Coronary artery (tissue), 2 donors: ENCODE results near the gene DCLK2.

Experiments
- DNase-seq: peaks from one replicate; pipeline ENCODE4 v3.0.0-alpha.2; 2017; ENCODE audit warnings: low spot score
- H3K27ac ChIP-seq, 2 donors: fragments of 200-600 bp; sonication (generic); one replicate each; pipeline ENCODE4 v1.5.1; 2016 to 2019
- H3K4me3 ChIP-seq: fragments of 200-600 bp; sonication (generic); 2 replicates; pipeline ENCODE4 v1.5.1; 2016; ENCODE audit warnings: mild to moderate bottlenecking, moderate library complexity
- CTCF ChIP-seq: fragments of 200-600 bp; sonication (generic); IDR thresholded peaks from one replicate; pipeline ENCODE4 v1.5.1; 2019; ENCODE audit warnings: antibody characterized with exemption

DCLK2 gene

DNA sequence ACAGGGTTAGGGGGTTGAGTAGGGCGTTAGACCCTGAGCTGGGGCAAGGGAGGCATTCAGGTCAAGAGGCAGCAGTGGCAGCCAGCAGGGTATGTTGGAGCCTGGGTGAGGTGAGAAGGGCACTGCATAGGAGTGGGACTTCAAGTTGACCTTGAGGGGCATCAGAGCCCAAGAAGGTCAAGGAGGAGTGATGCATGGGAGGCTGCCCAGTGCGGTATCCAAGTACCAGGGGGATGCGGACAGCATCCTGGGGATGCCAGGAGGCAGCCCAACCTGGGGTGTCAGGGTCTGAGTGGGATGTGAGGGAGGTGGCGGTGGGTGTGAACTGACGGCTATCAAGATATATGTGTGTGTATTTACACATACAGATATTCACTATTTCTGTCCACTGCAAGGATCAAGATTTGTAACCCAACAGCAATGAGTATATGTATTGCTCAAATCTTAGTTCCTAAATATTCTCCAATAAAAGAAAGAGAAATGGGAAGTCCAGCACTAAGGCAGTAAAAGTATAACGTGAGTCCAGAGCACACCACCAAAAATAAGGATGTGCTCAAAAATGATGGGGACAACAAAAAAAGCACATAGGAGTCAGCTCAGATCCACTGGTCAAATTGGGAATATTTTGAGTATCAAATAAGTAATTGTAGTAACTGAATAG, 9.8 kb upstream of the DCLK2 start:
- TF ChIP-seq CTCF = no peak
- Histone ChIP-seq H3K27ac (no peak overlapping the region), H3K4me3 (no peak overlapping the region)
- DNase-seq = no peak

- Histone ChIP-seq H3K27ac (no peak overlapping the region), H3K4me3 (no peak overlapping the region)
- no peak for DNase-seq
- no peak for TF ChIP-seq CTCF
Measured at GRCh38 chr4:150069353-150069752, 8.9 kb upstream of the DCLK2 start.

DNA sequence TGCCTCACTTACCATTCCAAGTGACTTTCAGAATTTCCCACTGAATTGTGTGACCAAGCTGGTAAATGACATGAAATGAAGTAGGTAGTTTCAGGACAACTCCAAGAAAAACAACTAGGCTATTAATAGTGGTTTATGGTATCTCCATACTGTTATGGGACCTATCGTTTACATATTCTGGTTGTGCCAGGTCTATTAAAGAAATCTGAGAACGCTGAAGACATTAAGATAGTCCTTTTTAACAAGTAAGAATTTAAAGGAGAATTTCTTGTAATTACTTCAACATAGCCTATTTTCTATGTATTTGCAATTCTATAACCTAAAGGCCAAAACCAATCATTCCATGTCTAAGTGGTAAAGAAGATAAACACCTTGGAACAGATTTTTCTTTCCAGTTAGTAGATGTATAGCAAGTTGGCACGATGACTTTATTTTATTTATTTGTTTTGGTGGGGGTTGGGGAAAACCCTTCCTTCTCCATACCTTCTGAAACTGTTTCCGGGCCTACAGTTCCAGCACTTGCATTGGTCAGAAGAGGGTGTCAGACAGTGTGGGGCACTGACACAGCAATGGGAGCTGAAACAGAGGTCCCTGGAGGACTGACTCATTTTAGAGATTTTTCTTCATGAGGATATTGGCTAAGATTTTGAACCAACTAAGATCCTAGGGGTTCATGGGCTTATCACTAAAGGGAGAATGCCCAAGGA, 7.6 kb upstream of the DCLK2 start:
- TF ChIP-seq CTCF = no peak
- Histone ChIP-seq H3K4me3 (no peak overlapping the region), H3K27ac (no peak overlapping the region)
- no peak for DNase-seq

DNA sequence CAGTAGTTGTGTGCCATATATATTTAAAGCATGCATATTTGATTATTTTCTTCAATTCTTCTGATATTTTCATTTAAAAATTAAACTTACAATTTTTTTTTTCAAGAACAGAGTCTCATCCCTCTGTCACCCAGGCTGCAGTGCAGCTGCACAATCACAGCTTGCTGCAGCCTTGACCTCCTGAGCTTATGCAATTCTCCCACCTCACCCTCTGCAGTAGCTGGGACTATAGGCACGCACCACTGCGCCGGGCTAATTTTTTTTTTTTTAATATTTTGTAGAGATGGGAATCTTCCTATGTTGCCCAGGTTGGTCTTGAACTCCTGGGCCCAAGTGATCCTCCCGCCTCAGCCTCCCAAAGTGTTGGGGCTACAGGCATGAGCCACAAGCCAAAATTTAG, 5.8 kb upstream of the DCLK2 start:
- Histone ChIP-seq H3K27ac (peak overlapping the region in 1 of 2 donors; percentile 65), H3K4me3 (no peak overlapping the region)
- no peak for DNase-seq
- no peak for TF ChIP-seq CTCF

GRCh38 chr4:150072906-150073714, 5.1 kb upstream of the DCLK2 start:
- TF ChIP-seq CTCF = no peak
- H3K27ac ChIP-seq = peak overlapping the region; percentile 5 to 65

GRCh38 chr4:150074064-150074463, 4.2 kb upstream of the DCLK2 start:
- Histone ChIP-seq H3K27ac (no peak overlapping the region), H3K4me3 (no peak overlapping the region)
- DNase-seq = no peak
- no peak for TF ChIP-seq CTCF

More at GRCh38 chr4:150072906-150073714, 5.1 kb upstream of the DCLK2 start:
- DNase-seq = no peak
- no peak overlapping the region for H3K4me3 ChIP-seq
